HepG2 (cell line): ENCODE results near the gene TSG101. TPM values are rescaled to one million over a fixed set of nuclear protein-coding genes. Genes with fewer than 3 reads are reported as not detected.

Source experiments
- ATAC-seq: fragments of 200-7000 bp; cut with Tn5 transposase; 3 replicates; pipeline ENCODE4 v1.9.1; 2020; ENCODE audit warnings: mild to moderate bottlenecking, moderate library complexity
- BruUV-seq: library from RNA; stranded (reverse); fragments of 400-500 nt; replicated peaks from 2 replicates; lab custom pipeline; 2021; lab: Mats Ljungman, UMichigan
- CTCF ChIA-PET: fragments of 300-600 bp; formaldehyde crosslinking; extraction: SDS; loops from one replicate; lab custom pipeline; 2021; ENCODE audit warnings: low total read pairs, inconsistent platforms, low intra/inter-chr PET ratio; lab: Yijun Ruan, JAX
- POLR2A ChIA-PET: fragments of 350-600 bp; sonication (Branson Sonifier 250); formaldehyde crosslinking; loops from one replicate; lab custom pipeline; 2020; ENCODE audit warnings: antibody characterized with exemption, inconsistent platforms; lab: Yijun Ruan, JAX
- DNase-seq: peaks from one replicate; pipeline ENCODE4 v3.0.0-alpha.2; 2015; ENCODE audit warnings: low spot score
- FAIRE-seq: peaks from 3 replicates; lab custom pipeline; 2011; peaks lifted over from hg19 to GRCh38; lab: Jason Lieb, UNC
- H2AFZ ChIP-seq: one replicate; pipeline ENCODE4 v1.6.1; 2011; ENCODE audit warnings: low read length, inconsistent platforms
- H3K27ac ChIP-seq: fragments of 300-600 bp; 3 replicates; pipeline ENCODE4 v1.8.0; 2011; ENCODE audit warnings: mixed run types, mild to moderate bottlenecking, mixed read lengths, low read length, inconsistent platforms; ENCODE audit not compliant: insufficient read depth; ENCODE audit errors: extremely low read length
- H3K27me3 ChIP-seq, 2 experiments: fragments of 200-600 bp in 1 of 2; 2 replicates in 1 of 2; 3 replicates in 1 of 2; pipeline versions ENCODE4 v1.6.0 to v1.8.0; 2011; ENCODE audit warnings: low read length in 2 of 2, mild to moderate bottlenecking in 2 of 2, moderate library complexity in 2 of 2, inconsistent platforms in 1 of 2; ENCODE audit not compliant: insufficient read depth in 2 of 2, control insufficient read depth in 1 of 2
- H3K36me3 ChIP-seq, 2 experiments: fragments of 200-600 bp in 1 of 2; replicated peaks in 1 of 2; 2 replicates in 1 of 2; 3 replicates in 1 of 2; pipeline versions ENCODE4 v1.5.1 to v1.8.0; 2011; ENCODE audit warnings: low read length in 2 of 2, inconsistent platforms in 1 of 2; ENCODE audit not compliant: insufficient read depth in 2 of 2, control insufficient read depth in 1 of 2
- H3K4me1 ChIP-seq: 2 replicates; pipeline ENCODE4 v1.5.1; 2012; ENCODE audit warnings: low read length, inconsistent platforms; ENCODE audit not compliant: insufficient read depth
- H3K4me2 ChIP-seq: 2 replicates; pipeline ENCODE4 v1.6.0; 2011; ENCODE audit warnings: low read depth, low read length, inconsistent platforms
- H3K4me3 ChIP-seq, 3 experiments: fragments of 200-600 bp in 1 of 3; sonication (generic), shearing (Covaris generic) in 1 of 3; replicated peaks in 1 of 3; 2 replicates each; pipeline ENCODE4 v1.5.1; 2011 to 2016; ENCODE audit warnings: low read length in 3 of 3, inconsistent platforms in 2 of 3, low read depth in 2 of 3, mild to moderate bottlenecking in 2 of 3, control low read depth in 1 of 3, mixed read lengths in 1 of 3; ENCODE audit not compliant: insufficient read depth in 1 of 3
- H3K79me2 ChIP-seq: one replicate; pipeline ENCODE4 v1.6.1; 2011; ENCODE audit warnings: low read length, inconsistent platforms; ENCODE audit not compliant: insufficient read depth
- H3K9ac ChIP-seq: 2 replicates; pipeline ENCODE4 v1.6.0; 2011; ENCODE audit warnings: mild to moderate bottlenecking, low read depth, low read length, inconsistent platforms; ENCODE audit not compliant: insufficient read depth
- H3K9me3 ChIP-seq: 2 replicates; pipeline ENCODE4 v1.5.1; 2012; ENCODE audit warnings: mild to moderate bottlenecking, low read length
- H4K20me1 ChIP-seq: 2 replicates; pipeline ENCODE4 v1.6.0; 2011; ENCODE audit warnings: inconsistent platforms, mild to moderate bottlenecking, low read length, moderate library complexity; ENCODE audit not compliant: insufficient read depth
- ATRX ChIP-seq: sonication (generic); formaldehyde crosslinking; IDR thresholded peaks from 2 replicates; pipeline ENCODE4 v1.4.0; 2020; ENCODE audit warnings: missing genetic modification reagents, borderline replicate concordance
- CBFB ChIP-seq: sonication (generic); formaldehyde crosslinking; IDR thresholded peaks from 2 replicates; pipeline ENCODE4 v1.4.0; 2020; ENCODE audit warnings: missing genetic modification reagents
- KLF9 ChIP-seq: IDR thresholded peaks from 2 replicates; pipeline ENCODE4 v1.6.1; 2016; ENCODE audit warnings: low read depth
- PCBP2 ChIP-seq: fragments of 200-400 bp; formaldehyde crosslinking; optimal IDR thresholded peaks from 2 replicates; pipeline ENCODE3; 2018; ENCODE audit warnings: low read length, low read depth; ENCODE audit not compliant: poor library complexity, severe bottlenecking
- SALL1 ChIP-seq: sonication (generic); formaldehyde crosslinking; IDR thresholded peaks from 2 replicates; pipeline ENCODE4 v1.8.0; 2022; ENCODE audit warnings: mild to moderate bottlenecking, missing genetic modification reagents
- ZNF546 ChIP-seq: sonication (generic); formaldehyde crosslinking; conservative IDR thresholded peaks from 2 replicates; pipeline ENCODE4 v1.8.1; 2023; ENCODE audit warnings: mild to moderate bottlenecking, missing genetic modification reagents
- ZNF678 ChIP-seq: sonication (generic); formaldehyde crosslinking; IDR thresholded peaks from 2 replicates; pipeline ENCODE4 v1.4.0; 2020; ENCODE audit warnings: mild to moderate bottlenecking, missing genetic modification reagents
- ZNF703 ChIP-seq: sonication (generic); formaldehyde crosslinking; IDR thresholded peaks from 2 replicates; pipeline ENCODE4 v1.5.1; 2020; ENCODE audit warnings: missing genetic modification reagents, mild to moderate bottlenecking, moderate library complexity, borderline replicate concordance
- ZNF737 ChIP-seq: sonication (generic); formaldehyde crosslinking; IDR thresholded peaks from 2 replicates; pipeline ENCODE4 v1.5.0; 2020; ENCODE audit warnings: missing genetic modification reagents, mild to moderate bottlenecking, borderline replicate concordance
- ZNF749 ChIP-seq: sonication (generic); formaldehyde crosslinking; IDR thresholded peaks from 2 replicates; pipeline ENCODE4 v1.8.0; 2022; ENCODE audit warnings: mild to moderate bottlenecking, missing genetic modification reagents, moderate library complexity, borderline replicate concordance
- WGBS: methylation state at CpG from one replicate; pipeline ENCODE4 v1.1.6; 2017; ENCODE audit warnings: low lambda C conversion rate; 5-methylcytosine and 5-hydroxymethylcytosine counted together
- in situ Hi-C: cut with HindIII; loops from 2 replicates; pipeline ENCODE4 v1.10.0; 2017; ENCODE audit warnings: low pct_unique_long_range_greater_than_20kb; ENCODE audit not compliant: extremely low pct_ligation_motif_present
- intact Hi-C: fragments of 100-400 bp; cut with micrococcal nuclease; formaldehyde crosslinking; loops from one replicate; pipeline ENCODE4 v1.10.0; 2022; ENCODE audit not compliant: unreplicated experiment
- polyA plus RNA-seq, 8 experiments: library from polyadenylated mRNA; depleted of rRNA in 3 of 8; stranded (reverse) in 7 of 8; unstranded in 1 of 8; fragments of >200 nt; fragmentation: Illumina TruSeq in 4 of 8; extraction: Trizol in 4 of 8; gene quantifications; 2 replicates each; pipeline versions ENCODE4 v1.2.1 to v1.2.3, GENCODE V29; 2011 to 2016; ENCODE audit warnings: low read depth in 4 of 8, missing spikeins in 1 of 8, mixed read lengths in 1 of 8; ENCODE audit not compliant: insufficient read depth in 1 of 8
- total RNA-seq, 5 experiments: library from RNA; depleted of rRNA; stranded (reverse); fragments of >200 nt; fragmentation: Illumina TruSeq; extraction: Trizol; gene quantifications; 2 replicates each; pipeline ENCODE4 v1.2.3, GENCODE V29; 2016; ENCODE audit warnings: low read depth in 1 of 5
- TF ChIP-seq, protein P1 (sequence below): sonication (generic); formaldehyde crosslinking; IDR thresholded peaks from 2 replicates; pipeline ENCODE4 v1.5.1; 2020; ENCODE audit warnings: missing genetic modification reagents, mild to moderate bottlenecking, borderline replicate concordance
- TF ChIP-seq, protein P2 (sequence below): sonication (generic); formaldehyde crosslinking; conservative IDR thresholded peaks from 2 replicates; pipeline ENCODE4 v1.4.0; 2020; ENCODE audit warnings: mild to moderate bottlenecking, missing genetic modification reagents, moderate library complexity
- TF ChIP-seq, protein P3 (sequence below): sonication (generic); formaldehyde crosslinking; IDR thresholded peaks from 2 replicates; pipeline ENCODE4 v1.5.1; 2020; ENCODE audit warnings: mild to moderate bottlenecking, missing genetic modification reagents, borderline replicate concordance
- TF ChIP-seq, protein P4 (sequence below): sonication (generic); formaldehyde crosslinking; IDR thresholded peaks from 2 replicates; pipeline ENCODE4 v1.4.0; 2020; ENCODE audit warnings: missing genetic modification reagents
- TF ChIP-seq, protein P5 (sequence below): IDR thresholded peaks from 2 replicates; pipeline ENCODE4 v1.6.1; 2016; ENCODE audit warnings: low read depth, borderline replicate concordance

Gene TSG101
- total and polyA plus RNA-seq, 2 of the 13 experiments (the other 11 are each of a cell fraction or from before 2014, with no cell fraction given), result 69.3 to 206 TPM

DNA sequence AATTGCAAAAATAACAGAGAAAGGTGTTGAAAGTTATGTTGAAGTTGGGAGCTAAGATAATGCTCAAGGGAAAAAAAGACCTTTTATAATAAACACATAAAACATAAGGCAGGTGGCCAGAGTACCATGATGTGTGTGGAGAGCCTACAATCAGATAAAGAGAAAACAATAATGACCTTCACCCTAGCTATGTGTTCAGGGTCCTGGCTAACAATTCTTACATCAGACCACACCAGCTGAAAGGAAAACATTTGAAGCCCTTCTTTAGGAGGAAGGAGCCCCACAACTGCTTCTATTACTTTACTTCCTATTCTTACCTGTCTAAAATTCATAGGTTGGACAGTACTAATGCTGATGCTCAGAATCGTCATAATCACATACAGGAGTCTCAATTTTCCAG is 2.5 kb downstream of the TSG101 start:
- FAIRE-seq, result no peak
- no peak for TF ChIP-seq ZNF546 (CRISPR knock-in tag)
- TF ChIP-seq, protein P1, sequence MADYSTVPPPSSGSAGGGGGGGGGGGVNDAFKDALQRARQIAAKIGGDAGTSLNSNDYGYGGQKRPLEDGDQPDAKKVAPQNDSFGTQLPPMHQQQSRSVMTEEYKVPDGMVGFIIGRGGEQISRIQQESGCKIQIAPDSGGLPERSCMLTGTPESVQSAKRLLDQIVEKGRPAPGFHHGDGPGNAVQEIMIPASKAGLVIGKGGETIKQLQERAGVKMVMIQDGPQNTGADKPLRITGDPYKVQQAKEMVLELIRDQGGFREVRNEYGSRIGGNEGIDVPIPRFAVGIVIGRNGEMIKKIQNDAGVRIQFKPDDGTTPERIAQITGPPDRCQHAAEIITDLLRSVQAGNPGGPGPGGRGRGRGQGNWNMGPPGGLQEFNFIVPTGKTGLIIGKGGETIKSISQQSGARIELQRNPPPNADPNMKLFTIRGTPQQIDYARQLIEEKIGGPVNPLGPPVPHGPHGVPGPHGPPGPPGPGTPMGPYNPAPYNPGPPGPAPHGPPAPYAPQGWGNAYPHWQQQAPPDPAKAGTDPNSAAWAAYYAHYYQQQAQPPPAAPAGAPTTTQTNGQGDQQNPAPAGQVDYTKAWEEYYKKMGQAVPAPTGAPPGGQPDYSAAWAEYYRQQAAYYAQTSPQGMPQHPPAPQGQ (CRISPR knock-in tag), result no peak
- TF ChIP-seq, protein P2, sequence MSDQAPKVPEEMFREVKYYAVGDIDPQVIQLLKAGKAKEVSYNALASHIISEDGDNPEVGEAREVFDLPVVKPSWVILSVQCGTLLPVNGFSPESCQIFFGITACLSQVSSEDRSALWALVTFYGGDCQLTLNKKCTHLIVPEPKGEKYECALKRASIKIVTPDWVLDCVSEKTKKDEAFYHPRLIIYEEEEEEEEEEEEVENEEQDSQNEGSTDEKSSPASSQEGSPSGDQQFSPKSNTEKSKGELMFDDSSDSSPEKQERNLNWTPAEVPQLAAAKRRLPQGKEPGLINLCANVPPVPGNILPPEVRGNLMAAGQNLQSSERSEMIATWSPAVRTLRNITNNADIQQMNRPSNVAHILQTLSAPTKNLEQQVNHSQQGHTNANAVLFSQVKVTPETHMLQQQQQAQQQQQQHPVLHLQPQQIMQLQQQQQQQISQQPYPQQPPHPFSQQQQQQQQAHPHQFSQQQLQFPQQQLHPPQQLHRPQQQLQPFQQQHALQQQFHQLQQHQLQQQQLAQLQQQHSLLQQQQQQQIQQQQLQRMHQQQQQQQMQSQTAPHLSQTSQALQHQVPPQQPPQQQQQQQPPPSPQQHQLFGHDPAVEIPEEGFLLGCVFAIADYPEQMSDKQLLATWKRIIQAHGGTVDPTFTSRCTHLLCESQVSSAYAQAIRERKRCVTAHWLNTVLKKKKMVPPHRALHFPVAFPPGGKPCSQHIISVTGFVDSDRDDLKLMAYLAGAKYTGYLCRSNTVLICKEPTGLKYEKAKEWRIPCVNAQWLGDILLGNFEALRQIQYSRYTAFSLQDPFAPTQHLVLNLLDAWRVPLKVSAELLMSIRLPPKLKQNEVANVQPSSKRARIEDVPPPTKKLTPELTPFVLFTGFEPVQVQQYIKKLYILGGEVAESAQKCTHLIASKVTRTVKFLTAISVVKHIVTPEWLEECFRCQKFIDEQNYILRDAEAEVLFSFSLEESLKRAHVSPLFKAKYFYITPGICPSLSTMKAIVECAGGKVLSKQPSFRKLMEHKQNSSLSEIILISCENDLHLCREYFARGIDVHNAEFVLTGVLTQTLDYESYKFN (CRISPR knock-in tag), result peak; percentile 75
- no peak for TF ChIP-seq PCBP2
- TF ChIP-seq, protein P3, sequence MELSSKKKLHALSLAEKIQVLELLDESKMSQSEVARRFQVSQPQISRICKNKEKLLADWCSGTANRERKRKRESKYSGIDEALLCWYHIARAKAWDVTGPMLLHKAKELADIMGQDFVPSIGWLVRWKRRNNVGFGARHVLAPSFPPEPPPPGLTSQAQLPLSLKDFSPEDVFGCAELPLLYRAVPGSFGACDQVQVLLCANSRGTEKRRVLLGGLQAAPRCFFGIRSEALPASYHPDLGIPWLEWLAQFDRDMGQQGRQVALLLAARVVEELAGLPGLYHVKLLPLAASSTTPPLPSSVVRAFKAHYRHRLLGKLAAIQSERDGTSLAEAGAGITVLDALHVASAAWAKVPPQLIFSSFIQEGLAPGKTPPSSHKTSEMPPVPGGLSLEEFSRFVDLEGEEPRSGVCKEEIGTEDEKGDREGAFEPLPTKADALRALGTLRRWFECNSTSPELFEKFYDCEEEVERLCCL (CRISPR knock-in tag), result no peak
- TF ChIP-seq ZNF703 (CRISPR knock-in tag), result no peak
- TF ChIP-seq ATRX (CRISPR knock-in tag), result no peak
- TF ChIP-seq ZNF749, result no peak
- peak; percentile 18; the same call in 1 of the 2 replicates for TF ChIP-seq SALL1
- TF ChIP-seq KLF9, result no peak
- TF ChIP-seq, protein P4, sequence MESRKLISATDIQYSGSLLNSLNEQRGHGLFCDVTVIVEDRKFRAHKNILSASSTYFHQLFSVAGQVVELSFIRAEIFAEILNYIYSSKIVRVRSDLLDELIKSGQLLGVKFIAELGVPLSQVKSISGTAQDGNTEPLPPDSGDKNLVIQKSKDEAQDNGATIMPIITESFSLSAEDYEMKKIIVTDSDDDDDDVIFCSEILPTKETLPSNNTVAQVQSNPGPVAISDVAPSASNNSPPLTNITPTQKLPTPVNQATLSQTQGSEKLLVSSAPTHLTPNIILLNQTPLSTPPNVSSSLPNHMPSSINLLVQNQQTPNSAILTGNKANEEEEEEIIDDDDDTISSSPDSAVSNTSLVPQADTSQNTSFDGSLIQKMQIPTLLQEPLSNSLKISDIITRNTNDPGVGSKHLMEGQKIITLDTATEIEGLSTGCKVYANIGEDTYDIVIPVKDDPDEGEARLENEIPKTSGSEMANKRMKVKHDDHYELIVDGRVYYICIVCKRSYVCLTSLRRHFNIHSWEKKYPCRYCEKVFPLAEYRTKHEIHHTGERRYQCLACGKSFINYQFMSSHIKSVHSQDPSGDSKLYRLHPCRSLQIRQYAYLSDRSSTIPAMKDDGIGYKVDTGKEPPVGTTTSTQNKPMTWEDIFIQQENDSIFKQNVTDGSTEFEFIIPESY (CRISPR knock-in tag), result no peak
- no peak for TF ChIP-seq CBFB (CRISPR knock-in tag)
- no peak for TF ChIP-seq ZNF737 (CRISPR knock-in tag)
- no peak for TF ChIP-seq ZNF678
- TF ChIP-seq, protein P5, sequence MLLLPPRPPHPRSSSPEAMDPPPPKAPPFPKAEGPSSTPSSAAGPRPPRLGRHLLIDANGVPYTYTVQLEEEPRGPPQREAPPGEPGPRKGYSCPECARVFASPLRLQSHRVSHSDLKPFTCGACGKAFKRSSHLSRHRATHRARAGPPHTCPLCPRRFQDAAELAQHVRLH (CRISPR knock-in tag), result no peak

More for the DNA sequence above, 2.5 kb downstream of the TSG101 start:
- in situ Hi-C loops, result no loop called here
- Histone ChIP-seq H3K4me2 (peak overlapping the region; percentile 52), H3K36me3 (peaks cover 0 to 1% of the 10 kb centered on the region in 2 experiments; a peak in 1 of 5 replicates), H3K9ac (peak overlapping the region; percentile 47; the same call in 1 of the 2 replicates), H3K79me2 (peaks cover 42% of the 10 kb centered on the region), H3K27me3 (no peaks in the 10 kb centered on the region; a peak in 1 of 5 replicates), H3K4me1 (peaks cover 40% of the 10 kb centered on the region), H3K4me3 (no peak overlapping the region), H3K27ac (peak overlapping the region; percentile 62), H2AFZ (no peak overlapping the region), H4K20me1 (0 out of 2 replicates have a peak, but pooled peaks cover 2% of the 10 kb centered on the region), H3K9me3 (no peaks in the 10 kb centered on the region)
- WGBS, result 38% methylated on average over 1 of the region's 1 CpG
- peak; percentile 54 for DNase-seq
- ChIA-PET POLR2A (interaction anchor here (0.5 to 1.3 kb wide), 6 partner anchors 58 to 141 kb away, joined by 3 to 5 read pairs (median 3); partner anchors contain the start of genes LDHA and UEVLD), CTCF (no interaction called here)
- intact Hi-C loops, result loop anchor here (10.0 kb wide), 1 partner anchor 129 kb away; the partner anchor contains the start of gene LDHA
- ATAC-seq, result peak; percentile 12; the same call in 1 of the 3 replicates
- BruUV-seq, result TSS peak; percentile 34
